ENCODE results near the gene GPD1.

GPD1 gene
- total RNA-seq, result 0.19 to 0.74 (median 0.22) reads per million in 3 experiments

- no peak for DNase-seq
These were observed at the start of gene GPD1 for GRCh38 chr12:50103767-50104321. GPD1 (plus strand) TSS chr12:50104008; CDS start chr12:50104051, 43 bp downstream.

GRCh38 chr12:50055831-50056638 lies 47.8 kb upstream of the GPD1 start:
- peak; percentile 44 for DNase-seq

- no peak for DNase-seq
These were observed 47.2 kb upstream of the GPD1 start for GRCh38 chr12:50056639-50056976.

- DNase-seq, result peak; percentile 20
These were observed 46.6 kb upstream of the GPD1 start, which contains the start of gene ASIC1 for GRCh38 chr12:50057000-50057841. ASIC1 (plus strand) TSS chr12:50057596; CDS start chr12:50058767, 1,171 bp downstream.

GRCh38 chr12:50057896-50058670 lies 45.7 kb upstream of the GPD1 start:
- no peak for DNase-seq

- DNase-seq, result no peak
These were observed 45.0 kb upstream of the GPD1 start for GRCh38 chr12:50058743-50059312.

- no peak for DNase-seq
These were observed 44.2 kb upstream of the GPD1 start for GRCh38 chr12:50059440-50060119.

GRCh38 chr12:50060120-50060468 lies 43.7 kb upstream of the GPD1 start:
- no peak for DNase-seq

- no peak for DNase-seq
These were observed 42.6 kb upstream of the GPD1 start for GRCh38 chr12:50061171-50061570.

- DNase-seq, result no peak
These were observed 41.7 kb upstream of the GPD1 start for GRCh38 chr12:50061946-50062686.

GRCh38 chr12:50062728-50063460 lies 40.9 kb upstream of the GPD1 start:
- DNase-seq, result no peak

- no peak for DNase-seq
These were observed 38.0 kb upstream of the GPD1 start for GRCh38 chr12:50065726-50066310.

GRCh38 chr12:50066402-50066801 lies 37.4 kb upstream of the GPD1 start:
- DNase-seq, result no peak

GRCh38 chr12:50069069-50069468 lies 34.7 kb upstream of the GPD1 start:
- DNase-seq, result no peak

GRCh38 chr12:50069539-50069938 lies 34.3 kb upstream of the GPD1 start:
- no peak for DNase-seq

- DNase-seq, result peak; percentile 41
These were observed 33.3 kb upstream of the GPD1 start for GRCh38 chr12:50070314-50071060.

GRCh38 chr12:50072198-50072907 lies 31.5 kb upstream of the GPD1 start:
- no peak for DNase-seq

GRCh38 chr12:50073206-50073605 lies 30.6 kb upstream of the GPD1 start:
- no peak for DNase-seq
